A673 (cell line): Measurements from ENCODE around the gene LAGE3. TPM values are rescaled to one million over a fixed set of nuclear protein-coding genes. Genes with fewer than 3 reads are reported as not detected.

Source experiments
- BruUV-seq: library from RNA; stranded (reverse); fragments of 400-500 nt; replicated peaks from 2 replicates; lab custom pipeline; 2021; lab: Mats Ljungman, UMichigan
- CTCF ChIA-PET: fragments of 300-600 bp; sonication (Branson Sonifier 250); formaldehyde crosslinking; loops from one replicate; lab custom pipeline; 2022; ENCODE audit warnings: antibody characterized with exemption; lab: Charles Lee
- POLR2A ChIA-PET: fragments of 300-600 bp; sonication (Branson Sonifier 250); formaldehyde crosslinking; loops from one replicate; lab custom pipeline; 2022; ENCODE audit warnings: antibody characterized with exemption; ENCODE audit not compliant: low non-redundant PET; lab: Charles Lee
- DNase-seq: peaks from one replicate; pipeline ENCODE4 v3.0.0-alpha.2; 2015; ENCODE audit warnings: low spot score
- H3K27ac ChIP-seq: fragments of 200-600 bp; sonication (generic); 2 replicates; pipeline ENCODE4 v1.5.1; 2016; ENCODE audit warnings: mixed run types, low read depth, mild to moderate bottlenecking, mixed read lengths, antibody characterized with exemption, low read length; ENCODE audit not compliant: poor library complexity, severe bottlenecking
- H3K27me3 ChIP-seq: fragments of 200-600 bp; sonication (generic); replicated peaks from 2 replicates; pipeline ENCODE4 v1.6.1; 2017; ENCODE audit warnings: mixed run types, low read depth, mild to moderate bottlenecking, mixed read lengths, antibody characterized with exemption, low read length; ENCODE audit not compliant: insufficient read depth, poor library complexity
- H3K36me3 ChIP-seq: fragments of 200-600 bp; sonication (generic); 2 replicates; pipeline ENCODE4 v1.6.1; 2016; ENCODE audit warnings: mixed run types, mild to moderate bottlenecking, mixed read lengths, antibody characterized with exemption, low read length; ENCODE audit not compliant: insufficient read depth, poor library complexity, severe bottlenecking
- H3K4me1 ChIP-seq: fragments of 200-600 bp; sonication (generic); 2 replicates; pipeline ENCODE4 v1.6.1; 2017; ENCODE audit warnings: mixed run types, mild to moderate bottlenecking, mixed read lengths, antibody characterized with exemption, low read length; ENCODE audit not compliant: insufficient read depth, poor library complexity, severe bottlenecking
- H3K4me3 ChIP-seq: fragments of 200-600 bp; sonication (generic); 2 replicates; pipeline ENCODE4 v1.5.1; 2016; ENCODE audit warnings: low read depth, mixed run types, mild to moderate bottlenecking, mixed read lengths, low read length; ENCODE audit not compliant: poor library complexity, severe bottlenecking
- H3K9me3 ChIP-seq: fragments of 200-600 bp; sonication (generic); 2 replicates; pipeline ENCODE4 v1.6.1; 2016; ENCODE audit warnings: mixed run types, low read depth, mild to moderate bottlenecking, mixed read lengths, antibody characterized with exemption, low read length; ENCODE audit not compliant: poor library complexity, severe bottlenecking
- EZH2 ChIP-seq: fragments of 200-600 bp; sonication (generic); IDR thresholded peaks from 2 replicates; pipeline ENCODE4 v1.6.1; 2017; ENCODE audit warnings: borderline replicate concordance, low read depth, mild to moderate bottlenecking, mixed read lengths, antibody characterized with exemption, low read length; ENCODE audit not compliant: poor library complexity, severe bottlenecking
- intact Hi-C: fragments of 100-400 bp; cut with micrococcal nuclease; formaldehyde crosslinking; loops from one replicate; pipeline ENCODE4 v1.10.0; 2022; ENCODE audit not compliant: unreplicated experiment
- total RNA-seq: library from RNA; stranded (reverse); gene quantifications from 2 replicates; pipeline ENCODE4 v1.2.3, GENCODE V29; 2021
- TF ChIP-seq, protein P1 (sequence below): fragments of 300-800, 200-600 bp; sonication (generic); conservative IDR thresholded peaks from 2 replicates; pipeline ENCODE4 v1.5.1; 2017; ENCODE audit warnings: low read depth, mild to moderate bottlenecking, antibody characterized with exemption, low read length, moderate library complexity, mixed read lengths

LAGE3 gene
- total RNA-seq, 1 experiment from 2014 or later: 34.6 TPM

DNA sequence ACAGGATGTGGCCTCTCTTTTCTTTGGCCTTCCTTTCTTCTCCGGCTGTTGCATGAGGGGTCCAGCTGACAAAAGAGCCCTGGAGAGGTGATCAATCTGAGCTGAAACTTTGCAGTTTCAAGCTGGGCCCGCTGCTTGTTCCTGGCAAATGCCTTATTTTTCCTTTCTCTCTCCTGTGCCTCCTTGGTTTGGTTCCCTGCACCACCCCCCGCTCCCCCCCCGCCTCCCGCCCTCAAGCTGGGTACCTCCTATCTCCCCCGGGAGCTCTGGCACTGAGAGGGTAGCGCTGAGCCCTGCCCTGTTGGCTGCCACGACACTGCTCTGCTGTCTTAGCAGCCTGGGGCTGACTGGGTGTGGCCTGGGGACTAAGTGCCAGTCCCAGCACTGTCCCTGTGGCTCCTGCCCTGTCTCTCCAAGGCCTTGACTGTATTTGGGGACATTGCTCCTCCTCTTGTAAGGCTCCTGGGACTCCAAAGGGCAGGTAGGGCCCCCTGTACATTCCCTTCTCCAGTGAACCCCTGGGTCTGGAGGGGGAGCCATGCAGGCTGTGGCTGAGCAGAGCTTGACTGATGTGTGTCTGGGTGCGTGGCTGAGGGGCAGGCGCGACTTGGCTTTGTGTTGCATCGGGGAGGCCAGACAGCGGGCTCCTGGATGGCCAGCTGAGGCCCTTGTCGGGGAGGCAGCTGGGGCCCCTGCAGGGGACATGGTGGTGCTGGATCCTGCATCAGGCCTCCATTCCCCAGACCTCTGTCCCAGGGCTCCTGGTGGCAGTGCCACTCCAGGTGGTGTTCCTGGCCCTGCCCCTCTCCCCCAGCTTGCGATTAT is 19.9 kb downstream of the LAGE3 start:
- Histone ChIP-seq H3K27ac (peak overlapping the region; percentile 52), H3K4me1 (no peaks in the 10 kb centered on the region), H3K27me3 (no peaks in the 10 kb centered on the region), H3K36me3 (no peaks in the 10 kb centered on the region), H3K4me3 (peak overlapping the region; percentile 65), H3K9me3 (no peaks in the 10 kb centered on the region)
- POLR2A ChIA-PET: no interaction called here
- DNase-seq: peak; percentile 57
- no peak for TF ChIP-seq EZH2
- TF ChIP-seq, protein P1, sequence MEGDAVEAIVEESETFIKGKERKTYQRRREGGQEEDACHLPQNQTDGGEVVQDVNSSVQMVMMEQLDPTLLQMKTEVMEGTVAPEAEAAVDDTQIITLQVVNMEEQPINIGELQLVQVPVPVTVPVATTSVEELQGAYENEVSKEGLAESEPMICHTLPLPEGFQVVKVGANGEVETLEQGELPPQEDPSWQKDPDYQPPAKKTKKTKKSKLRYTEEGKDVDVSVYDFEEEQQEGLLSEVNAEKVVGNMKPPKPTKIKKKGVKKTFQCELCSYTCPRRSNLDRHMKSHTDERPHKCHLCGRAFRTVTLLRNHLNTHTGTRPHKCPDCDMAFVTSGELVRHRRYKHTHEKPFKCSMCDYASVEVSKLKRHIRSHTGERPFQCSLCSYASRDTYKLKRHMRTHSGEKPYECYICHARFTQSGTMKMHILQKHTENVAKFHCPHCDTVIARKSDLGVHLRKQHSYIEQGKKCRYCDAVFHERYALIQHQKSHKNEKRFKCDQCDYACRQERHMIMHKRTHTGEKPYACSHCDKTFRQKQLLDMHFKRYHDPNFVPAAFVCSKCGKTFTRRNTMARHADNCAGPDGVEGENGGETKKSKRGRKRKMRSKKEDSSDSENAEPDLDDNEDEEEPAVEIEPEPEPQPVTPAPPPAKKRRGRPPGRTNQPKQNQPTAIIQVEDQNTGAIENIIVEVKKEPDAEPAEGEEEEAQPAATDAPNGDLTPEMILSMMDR: no peak
- CTCF ChIA-PET: no interaction called here
- intact Hi-C loops: no loop called here
- BruUV-seq: no TSS peak

DNA sequence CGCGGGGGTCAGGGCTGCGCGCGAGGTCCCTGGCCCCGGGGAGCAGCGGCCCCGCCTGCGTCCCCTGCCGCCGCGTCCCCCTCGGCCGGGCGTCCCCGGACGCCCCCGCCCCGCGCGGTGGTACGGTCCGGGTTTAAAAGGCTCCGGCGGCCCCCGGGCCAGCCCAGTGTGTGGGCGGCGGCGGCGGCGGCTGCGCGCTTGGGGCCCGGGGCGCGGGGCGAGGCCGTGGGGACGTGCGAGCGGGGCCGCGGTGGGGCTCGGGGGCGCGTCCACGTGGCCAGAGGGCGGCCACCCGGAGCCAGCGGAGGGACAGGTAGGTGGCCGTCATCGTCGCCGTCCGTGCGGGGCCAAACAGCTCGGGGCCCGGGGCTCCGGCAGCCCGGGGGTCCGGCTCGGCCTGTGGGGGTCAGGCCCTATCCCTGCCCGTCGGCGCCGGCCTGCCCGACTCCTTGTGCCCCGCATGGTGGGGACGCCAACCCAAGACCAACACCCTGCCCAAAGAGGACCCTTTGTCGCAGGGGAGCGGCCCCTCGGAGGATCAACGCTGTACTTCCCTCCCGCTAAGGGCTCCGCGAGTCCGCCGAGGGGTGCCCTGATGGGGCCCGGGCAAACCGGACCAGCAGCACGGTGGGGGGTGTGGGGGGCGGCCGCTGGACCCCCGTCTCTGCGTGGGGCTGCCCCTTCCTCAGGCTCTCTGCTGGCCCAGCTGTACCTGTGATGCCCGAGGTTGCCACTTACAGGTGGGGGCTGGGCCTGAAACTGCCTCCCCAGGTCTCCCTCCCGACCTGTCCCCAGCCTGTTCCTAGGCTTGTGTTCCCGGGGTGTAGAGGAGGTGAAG is 20.7 kb downstream of the LAGE3 start, which contains the start of gene PLXNA3:
Gene PLXNA3 (plus strand): TSS at position 166 of the 838 bp plus-strand sequence. CDS start 1,903 bp downstream, outside the sequence.
- Histone ChIP-seq H3K9me3 (no peaks in the 10 kb centered on the region), H3K4me1 (no peaks in the 10 kb centered on the region), H3K27me3 (no peaks in the 10 kb centered on the region), H3K36me3 (no peaks in the 10 kb centered on the region), H3K4me3 (peak within 1 kb of the TSS; percentile 65), H3K27ac (peak within 1 kb of the TSS; percentile 52)
- ChIA-PET POLR2A (no interaction called here), CTCF (no interaction called here)
- TF ChIP-seq EZH2: no peak
- TF ChIP-seq, protein P1: no peak
- peak; percentile 39 for DNase-seq
- intact Hi-C loops: no loop called here
- BruUV-seq: no TSS peak

DNA sequence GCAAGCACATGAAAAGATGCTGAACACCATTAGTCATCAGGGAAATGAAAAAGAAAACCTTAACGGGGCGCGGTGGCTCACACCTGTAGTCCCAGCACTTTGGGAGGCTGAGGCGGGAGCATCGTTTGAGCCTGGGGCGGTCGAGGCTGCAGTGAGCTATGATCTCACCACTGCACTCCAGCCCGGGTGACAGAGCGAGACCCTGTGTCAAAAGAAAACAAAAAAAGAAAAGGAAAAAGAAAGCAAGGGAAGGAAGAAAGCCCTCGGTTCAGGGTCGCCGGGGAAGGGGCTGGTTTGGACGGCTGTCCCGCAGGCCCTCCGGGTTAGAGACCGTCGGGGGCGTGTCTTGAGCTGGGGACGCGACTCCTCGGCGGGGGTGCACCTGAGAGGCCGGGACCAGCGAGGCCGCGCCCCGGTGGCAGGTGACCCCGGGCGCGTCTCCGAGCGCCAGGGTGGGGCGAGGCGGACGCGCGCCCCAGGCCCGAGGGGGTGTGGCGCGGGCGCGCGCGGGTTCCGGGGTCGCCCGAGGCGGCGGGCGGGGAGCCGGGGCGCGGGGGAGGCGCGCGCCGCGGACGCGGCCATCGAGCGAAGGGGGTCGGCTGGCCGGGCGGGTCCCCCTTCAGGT is 21.5 kb downstream of the LAGE3 start:
- H3K4me1 ChIP-seq: no peaks in the 10 kb centered on the region
- H3K4me3 ChIP-seq: peak overlapping the region; percentile 65
- ChIA-PET POLR2A (interaction anchor here (0.5 kb wide), 1 partner anchor 638 kb away, joined by 4 read pairs; no protein-coding TSS in a partner anchor), CTCF (no interaction called here)
- peak overlapping the region; percentile 52 for H3K27ac ChIP-seq
- no peaks in the 10 kb centered on the region for H3K9me3 ChIP-seq
- H3K27me3 ChIP-seq: no peaks in the 10 kb centered on the region
- DNase-seq: peak; percentile 31
- BruUV-seq: no TSS peak
- TF ChIP-seq EZH2: no peak
- TF ChIP-seq, protein P1: no peak
- no peaks in the 10 kb centered on the region for H3K36me3 ChIP-seq
- intact Hi-C loops: no loop called here
